ENCODE data around the gene CBR1.

CBR1 gene

GRCh38 chr21:36069713-36070583 is at the start of gene CBR1:
TSS of gene CBR1 (plus strand) at chr21:36070024. CDS start at chr21:36070116, 92 bp downstream.
- TF ChIP-seq CTCF (IDR thresholded peaks at IDR 0.05; ENCODE audit: insufficient read depth, low read length, missing control alignments): no peak
- POLR2A ChIA-PET: interaction anchor here (0.7 to 3.1 kb wide), 3 partner anchors 10 to 1181 kb away, joined by 3 to 28 read pairs (median 3); partner anchors contain the start of gene SETD4
- DNase-seq (ENCODE audit: low read depth, low spot score): peak; percentile 58
- CTCF ChIA-PET: interaction anchor here (1.6 to 2.6 kb wide), 2 partner anchors 11 to 43 kb away, joined by 4 to 11 read pairs; no protein-coding TSS in a partner anchor
- peak within 1 kb of the TSS; percentile 97 for H3K4me3 ChIP-seq (ENCODE audit: low read depth, low read length)

GRCh38 chr21:36021251-36021837 is 48.5 kb upstream of the CBR1 start:
- no peak for DNase-seq (ENCODE audit: low read depth, low spot score)
- POLR2A ChIA-PET: no interaction called here
- no peak overlapping the region for H3K4me3 ChIP-seq (ENCODE audit: low read depth, low read length)
- CTCF ChIA-PET: interaction anchor here (1.6 kb wide), 1 partner anchor 8 kb away, joined by 5 read pairs; no protein-coding TSS in a partner anchor
- no peak for TF ChIP-seq CTCF (IDR thresholded peaks at IDR 0.05; ENCODE audit: insufficient read depth, low read length, missing control alignments)

- POLR2A ChIA-PET: no interaction called here
- no peak for TF ChIP-seq CTCF (IDR thresholded peaks at IDR 0.05; ENCODE audit: insufficient read depth, low read length, missing control alignments)
- DNase-seq (ENCODE audit: low read depth, low spot score): no peak
- H3K4me3 ChIP-seq (ENCODE audit: low read depth, low read length): no peak overlapping the region
- CTCF ChIA-PET: interaction anchor here (0.7 to 1.5 kb wide), 3 partner anchors 82 to 1330 kb away, joined by 3 to 7 read pairs (median 4); no protein-coding TSS in a partner anchor
Observed at GRCh38 chr21:36022427-36023091, 47.3 kb upstream of the CBR1 start.

- H3K4me3 ChIP-seq (ENCODE audit: low read depth, low read length): no peak overlapping the region
- no peak for TF ChIP-seq CTCF (IDR thresholded peaks at IDR 0.05; ENCODE audit: insufficient read depth, low read length, missing control alignments)
- DNase-seq (ENCODE audit: low read depth, low spot score): no peak
- ChIA-PET CTCF (interaction anchor here (1.5 kb wide), 2 partner anchors 83 to 1331 kb away, joined by 4 to 7 read pairs; no protein-coding TSS in a partner anchor), POLR2A (no interaction called here)
Observed at GRCh38 chr21:36023092-36023480, 46.7 kb upstream of the CBR1 start.

GRCh38 chr21:36024782-36025181 is 45.0 kb upstream of the CBR1 start:
- TF ChIP-seq CTCF (IDR thresholded peaks at IDR 0.05; ENCODE audit: insufficient read depth, low read length, missing control alignments): no peak
- ChIA-PET POLR2A (no interaction called here), CTCF (interaction anchor here (1.2 kb wide), 1 partner anchor 99 kb away, joined by 3 read pairs; no protein-coding TSS in a partner anchor)
- no peak overlapping the region for H3K4me3 ChIP-seq (ENCODE audit: low read depth, low read length)
- DNase-seq (ENCODE audit: low read depth, low spot score): no peak
